ENCODE data around the gene NDUFA12. TPM values are rescaled to one million over a fixed set of nuclear protein-coding genes. Genes with fewer than 3 reads are reported as not detected.
"Not testable (repeated sequence)": the region's sequence is repeated elsewhere in the genome, so short reads cannot be mapped to it uniquely, and the experiment has no call there.

Gene NDUFA12
- total RNA-seq, 1 donor from 2014 or later, result 15.1 TPM

- H3K27ac ChIP-seq, result peak overlapping the region; percentile 75 to 82
- no peak for TF ChIP-seq CTCF (IDR thresholded peaks at IDR 0.05)
These were observed 743 bp downstream of the NDUFA12 start for GRCh38 chr12:95002754-95003153.

GRCh38 chr12:94998326-94998725 is 5.2 kb downstream of the NDUFA12 start:
- Histone ChIP-seq H3K36me3 (peaks cover 10 to 22% of the 10 kb centered on the region in 2 donors), H3K27me3 (no peaks in the 10 kb centered on the region), H3K27ac (no peak overlapping the region), H3K4me3 (no peak overlapping the region), H3K9me3 (no peaks in the 10 kb centered on the region), H3K4me1 (peaks cover 0 to 4% of the 10 kb centered on the region in 2 donors)
- no peak for TF ChIP-seq CTCF (IDR thresholded peaks at IDR 0.05)
- no peak for DNase-seq (ENCODE audit: low spot score in 2 of 2)
- intact Hi-C loops (cut with DNase I), result no loop called here

More at GRCh38 chr12:95002754-95003153, 743 bp downstream of the NDUFA12 start:
- no peaks in the 10 kb centered on the region for H3K27me3 ChIP-seq
- peaks cover 4% of the 10 kb centered on the region in 2 donors for H3K4me1 ChIP-seq
- intact Hi-C loops (cut with DNase I), result loop anchor here (2.0 kb wide), 1 partner anchor 70 kb away; the partner anchor contains the start of gene NR2C1
- H3K36me3 ChIP-seq, result peaks cover 4 to 9% of the 10 kb centered on the region in 2 donors
- H3K9me3 ChIP-seq, result peaks cover 0 to 3% of the 10 kb centered on the region in 2 donors
- no peak for DNase-seq (ENCODE audit: low spot score in 2 of 2)
- peak overlapping the region; percentile 63 to 89 for H3K4me3 ChIP-seq

GRCh38 chr12:94997726-94998125 is 5.8 kb downstream of the NDUFA12 start:
- Histone ChIP-seq H3K27ac (no peak overlapping the region), H3K36me3 (peaks cover 13 to 27% of the 10 kb centered on the region in 2 donors), H3K4me3 (no peak overlapping the region), H3K27me3 (no peaks in the 10 kb centered on the region), H3K9me3 (no peaks in the 10 kb centered on the region), H3K4me1 (peaks cover 0 to 4% of the 10 kb centered on the region in 2 donors)
- DNase-seq (ENCODE audit: low spot score in 2 of 2), result no peak
- intact Hi-C loops (cut with DNase I), result no loop called here
- no peak for TF ChIP-seq CTCF (IDR thresholded peaks at IDR 0.05)

GRCh38 chr12:94997061-94997460 is 6.4 kb downstream of the NDUFA12 start:
- Histone ChIP-seq H3K4me3 (no peak overlapping the region), H3K4me1 (peaks cover 0 to 4% of the 10 kb centered on the region in 2 donors), H3K36me3 (peaks cover 16 to 30% of the 10 kb centered on the region in 2 donors), H3K27me3 (no peaks in the 10 kb centered on the region), H3K27ac (no peak overlapping the region), H3K9me3 (no peaks in the 10 kb centered on the region)
- DNase-seq (ENCODE audit: low spot score in 2 of 2), result no peak
- intact Hi-C loops (cut with DNase I), result no loop called here
- TF ChIP-seq CTCF (IDR thresholded peaks at IDR 0.05), result no peak

GRCh38 chr12:94994312-94994711 is 9.2 kb downstream of the NDUFA12 start:
- Histone ChIP-seq H3K9me3 (no peaks in the 10 kb centered on the region), H3K36me3 (peaks cover 15 to 24% of the 10 kb centered on the region in 2 donors), H3K4me1 (no peaks in the 10 kb centered on the region), H3K27ac (no peak overlapping the region), H3K4me3 (no peak overlapping the region), H3K27me3 (no peaks in the 10 kb centered on the region)
- intact Hi-C loops (cut with DNase I), result no loop called here
- TF ChIP-seq CTCF (IDR thresholded peaks at IDR 0.05), result no peak
- DNase-seq (ENCODE audit: low spot score in 2 of 2), result no peak

- H3K4me1 ChIP-seq; H3K4me3 ChIP-seq; DNase-seq (ENCODE audit: low spot score in 2 of 2); intact Hi-C loops (cut with DNase I); H3K27ac ChIP-seq; H3K9me3 ChIP-seq; H3K27me3 ChIP-seq: not testable (repeated sequence)
- H3K36me3 ChIP-seq, result peaks cover 15 to 24% of the 10 kb centered on the region in 2 donors
These were observed 9.6 kb downstream of the NDUFA12 start for GRCh38 chr12:94993855-94994254.
